Heart left ventricle (tissue), 16 donors: ENCODE results near the gene UBE2QL1. TPM values are rescaled to one million over a fixed set of nuclear protein-coding genes. Genes with fewer than 3 reads are reported as not detected.
A peak's percentile ranks its signal among the peaks of the same experiment; 100 is the strongest.

Experiments used
- ATAC-seq, 4 donors: fragments of 200-7000 bp; cut with Tn5 transposase; one replicate each; pipeline ENCODE4 v1.9.1; 2020 to 2022; ENCODE audit warnings: moderate library complexity in 4 of 4, mild to moderate bottlenecking in 3 of 4, moderate number of reproducible peaks in 1 of 4
- DNase-seq, 5 donors: peaks; one replicate each; pipeline ENCODE4 v3.0.0-alpha.2; 2020
- H3K27ac ChIP-seq, 12 donors: fragments of 200-600 bp; sonication (generic) in 4 of 12; one replicate each; pipeline versions ENCODE4 v1.5.0 to v1.8.0; 2016 to 2022; ENCODE audit warnings: mild to moderate bottlenecking in 2 of 12
- H3K27me3 ChIP-seq, 9 donors: fragments of 200-600 bp; sonication (generic) in 2 of 9; one replicate each; pipeline versions ENCODE4 v1.5.1 to v1.8.0; 2016 to 2022; ENCODE audit warnings: mild to moderate bottlenecking in 3 of 9
- H3K36me3 ChIP-seq, 9 donors: fragments of 200-600 bp; sonication (generic) in 2 of 9; one replicate each; pipeline versions ENCODE4 v1.5.0 to v1.8.0; 2018 to 2022; ENCODE audit warnings: mild to moderate bottlenecking in 2 of 9
- H3K4me1 ChIP-seq, 12 donors: fragments of 200-600 bp; sonication (generic) in 4 of 12; one replicate each; pipeline versions ENCODE4 v1.5.0 to v1.8.0; 2016 to 2022; ENCODE audit warnings: mild to moderate bottlenecking in 3 of 12
- H3K4me3 ChIP-seq, 12 donors: fragments of 200-600 bp; sonication (generic) in 4 of 12; one replicate each; pipeline versions ENCODE4 v1.5.0 to v1.8.0; 2017 to 2022; ENCODE audit warnings: mild to moderate bottlenecking in 9 of 12, moderate library complexity in 4 of 12
- H3K9me3 ChIP-seq, 12 donors: fragments of 200-600 bp; sonication (generic) in 4 of 12; one replicate each; pipeline versions ENCODE4 v1.5.0 to v1.8.0; 2016 to 2022; ENCODE audit warnings: mild to moderate bottlenecking in 1 of 12
- POLR2A ChIP-seq, 2 donors: fragments of 450-650 bp; IDR thresholded peaks; one replicate each; pipeline ENCODE4 v1.6.1; 2017; ENCODE audit warnings: antibody characterized with exemption in 2 of 2, mild to moderate bottlenecking in 2 of 2, moderate library complexity in 2 of 2
- WGBS, 4 donors: extraction: QIAGEN DNeasy Blood & Tissue Kit in 2 of 4; methylation state at CpG; one replicate each; pipeline versions ENCODE4 v1.1.5 to v1.1.7; 2013 to 2018; 5-methylcytosine and 5-hydroxymethylcytosine counted together
- intact Hi-C, 10 donors: fragments of 100-400 bp; cut with DNase I; formaldehyde crosslinking; loops; one replicate each; pipeline versions ENCODE4 v1.11.1 to v1.14.2; 2022
- polyA plus RNA-seq, 2 donors: library from polyadenylated mRNA; stranded (reverse); fragments of 200-250 nt; gene quantifications; one replicate each; pipeline ENCODE4 v1.2.3, GENCODE V29; 2013
- total RNA-seq, 9 donors: library from RNA; depleted of rRNA in 2 of 9; stranded (reverse); fragments of >200 nt in 2 of 9; fragmentation: NEBNext Ultra II Directional in 3 of 9; extraction: Animal tissue kit (Norgen Biotek cat#: 25700) in 3 of 9; gene quantifications; one replicate each; pipeline versions ENCODE4 v1.1.0 to v1.2.4, GENCODE V29; 2016 to 2023
- TF ChIP-seq, protein P1 (sequence below), 12 donors: fragments of 200-600 bp; sonication (generic) in 4 of 12; IDR thresholded peaks; one replicate each; pipeline versions ENCODE4 v1.5.0 to v1.8.0; 2018 to 2022; ENCODE audit warnings: antibody characterized with exemption in 12 of 12, mild to moderate bottlenecking in 5 of 12
- donor health status: ischemic (EF 13 %, LVEDD 7.1; RV severe dilation, severe dysfunction).
- donor health status: healthy with polysubstance abuse.
- donor health status: DM: no; HTN: yes; CAD: no.
- donor health status: DM: no; HTN: no; CAD: no.
- donor health status: ischemic (EF 25% LVEDD 6.9; RV normal size, moderate dysfunction).
- donor health status: ischemic (EF 25% LVEDD 5.7; RV mildly dilated, moderate dysfunction).
- donor health status: healthy.
- donor health status: DM: yes; HTN: yes; CAD: no.
- donor health status: ischemic (EF 35%, LVEDD 5.7; RV mildly dilated, moderate dysfunction).
- donor health status: nonischemic (EF 11% LVEDD 7.7; RV severe dilation, severe dysfunction).
- donor health status: DM: yes; HTN: yes; CAD: no.
- donor health status: PGD.
- donor health status: ischemic (EF 29% LVEDD 5.4; RV normal size, mild dysfunction).
- donor health status: nonischemic (EF 23%, LVEDD 6.1; RV moderate dilation, normal function).

Gene UBE2QL1
- total and polyA plus RNA-seq, 11 donors: 9.8 to 32.0 (median 19.7) TPM

DNA sequence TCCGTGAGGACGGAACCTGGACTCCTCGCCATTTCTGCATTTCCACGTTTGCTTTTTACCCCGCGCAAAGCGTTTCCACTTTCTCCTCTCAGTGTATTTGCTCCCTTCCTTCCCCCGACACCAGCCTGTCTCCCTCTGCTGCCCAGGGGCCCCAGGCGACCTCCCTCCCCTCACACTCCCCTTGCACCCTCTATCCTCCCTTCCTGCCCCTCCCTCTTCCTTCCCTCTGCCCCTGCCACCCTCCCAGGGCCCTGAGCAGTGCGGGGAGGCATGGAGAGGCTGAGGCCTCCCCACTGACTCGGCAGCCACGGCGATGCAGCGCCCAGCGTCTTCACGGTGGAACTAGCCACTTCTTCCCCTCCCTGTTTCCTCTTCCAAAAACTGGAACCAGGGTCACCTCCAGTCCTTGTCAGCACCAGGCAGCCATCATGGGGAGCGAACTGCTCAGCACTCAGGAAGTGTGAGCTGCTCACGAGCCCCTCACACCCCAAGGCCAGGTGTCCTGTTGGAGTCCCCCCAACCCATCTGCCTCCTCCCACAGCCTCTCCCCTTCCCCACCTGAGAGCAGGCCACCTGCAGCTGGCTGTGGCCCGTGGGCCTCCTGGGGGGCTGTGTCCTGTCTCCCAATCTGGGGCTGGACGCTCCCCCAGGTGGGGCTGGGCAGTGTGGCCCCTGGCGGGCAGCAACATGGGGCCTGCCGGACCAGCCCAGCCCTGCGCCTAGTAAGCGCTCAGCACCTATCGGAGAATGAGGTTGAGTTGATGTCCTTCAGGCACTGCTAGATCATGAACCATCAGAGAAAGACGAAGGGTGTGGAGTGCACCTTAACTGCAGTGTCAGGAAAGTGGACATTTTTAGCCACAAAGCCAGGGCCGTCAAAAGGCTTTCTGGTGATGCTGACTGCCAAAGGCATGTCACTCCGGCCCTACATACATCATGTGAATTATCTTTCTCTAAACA lies 17.5 kb downstream of the UBE2QL1 start:
- ATAC-seq (peak in 3 of 4 donors; percentile 6 to 16 (median 13)), DNase-seq (no peak)
- Histone ChIP-seq H3K4me1 (peaks cover 0 to 59% (median 6%) of the 10 kb centered on the region in 12 donors), H3K4me3 (no peak overlapping the region), H3K27ac (peak overlapping the region in 9 of 12 donors; percentile 10 to 60 (median 36)), H3K27me3 (no peaks in the 10 kb centered on the region), H3K9me3 (peaks cover 0 to 2% (median 0%) of the 10 kb centered on the region in 12 donors), H3K36me3 (no peaks in the 10 kb centered on the region)
- TF ChIP-seq, protein P1, sequence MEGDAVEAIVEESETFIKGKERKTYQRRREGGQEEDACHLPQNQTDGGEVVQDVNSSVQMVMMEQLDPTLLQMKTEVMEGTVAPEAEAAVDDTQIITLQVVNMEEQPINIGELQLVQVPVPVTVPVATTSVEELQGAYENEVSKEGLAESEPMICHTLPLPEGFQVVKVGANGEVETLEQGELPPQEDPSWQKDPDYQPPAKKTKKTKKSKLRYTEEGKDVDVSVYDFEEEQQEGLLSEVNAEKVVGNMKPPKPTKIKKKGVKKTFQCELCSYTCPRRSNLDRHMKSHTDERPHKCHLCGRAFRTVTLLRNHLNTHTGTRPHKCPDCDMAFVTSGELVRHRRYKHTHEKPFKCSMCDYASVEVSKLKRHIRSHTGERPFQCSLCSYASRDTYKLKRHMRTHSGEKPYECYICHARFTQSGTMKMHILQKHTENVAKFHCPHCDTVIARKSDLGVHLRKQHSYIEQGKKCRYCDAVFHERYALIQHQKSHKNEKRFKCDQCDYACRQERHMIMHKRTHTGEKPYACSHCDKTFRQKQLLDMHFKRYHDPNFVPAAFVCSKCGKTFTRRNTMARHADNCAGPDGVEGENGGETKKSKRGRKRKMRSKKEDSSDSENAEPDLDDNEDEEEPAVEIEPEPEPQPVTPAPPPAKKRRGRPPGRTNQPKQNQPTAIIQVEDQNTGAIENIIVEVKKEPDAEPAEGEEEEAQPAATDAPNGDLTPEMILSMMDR (IDR thresholded peaks at IDR 0.05): no peak
- TF ChIP-seq POLR2A (IDR thresholded peaks at IDR 0.05): no peak
- intact Hi-C loops: no loop called here
- WGBS, 4 donors: 64 to 74% (median 72%) methylated on average over 26 to 28 of the region's 28 CpGs

DNA sequence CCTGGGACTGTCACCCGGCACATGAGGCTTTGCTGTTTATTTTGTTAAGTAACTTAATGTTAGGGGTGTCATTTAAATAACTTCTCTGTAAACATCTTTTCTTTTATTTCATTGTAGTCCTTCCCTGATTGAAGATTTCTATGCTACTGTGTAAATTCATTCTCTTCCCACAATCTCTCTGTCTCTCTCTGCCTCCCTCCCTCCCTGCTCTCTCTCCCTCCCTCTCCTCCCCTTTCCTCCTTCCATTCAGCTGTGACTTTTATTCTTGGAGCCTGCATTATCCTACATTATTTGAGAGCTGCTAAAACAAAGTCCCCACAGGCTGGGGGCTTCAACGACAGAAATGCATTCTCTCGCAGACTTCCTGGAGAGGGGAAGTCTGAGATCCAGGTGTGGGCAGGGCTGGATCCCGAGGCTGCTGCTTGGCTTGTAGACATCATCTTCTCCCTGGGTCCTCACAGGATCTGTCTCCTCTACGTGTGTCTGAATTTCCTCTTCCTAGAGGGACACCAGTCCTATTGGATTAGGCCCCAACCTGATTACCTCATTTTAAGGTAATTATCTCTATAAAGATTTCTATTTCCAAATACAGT lies 18.4 kb downstream of the UBE2QL1 start:
- 37 to 42% (median 39%) methylated on average over 5 of the region's 5 CpGs for WGBS, 4 donors
- no peak overlapping the region for H3K4me3 ChIP-seq

DNA sequence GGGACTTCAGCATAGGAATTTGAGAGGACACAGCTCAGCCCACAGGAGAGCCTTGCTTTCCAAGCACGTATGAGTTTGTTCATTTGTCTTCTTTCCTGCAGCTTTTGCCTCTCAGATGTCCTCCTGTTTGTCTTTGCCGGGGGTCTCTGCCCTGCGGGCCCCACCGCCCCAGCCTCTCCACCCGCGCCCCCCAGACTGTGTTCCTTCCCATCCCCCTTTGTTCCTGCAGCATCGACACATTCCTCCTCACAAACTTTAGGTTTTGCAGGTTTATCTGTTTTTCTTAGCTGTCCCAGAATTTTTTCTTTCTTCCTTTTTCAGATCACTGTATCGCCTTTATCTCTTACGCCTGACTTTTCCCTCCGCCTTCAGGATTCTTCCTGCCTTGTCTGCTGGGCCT lies 18.9 kb downstream of the UBE2QL1 start:
- no peak overlapping the region for H3K4me3 ChIP-seq
- peaks cover 0 to 63% (median 6%) of the 10 kb centered on the region in 12 donors for H3K4me1 ChIP-seq
- no peak for ATAC-seq
- H3K36me3 ChIP-seq: no peaks in the 10 kb centered on the region
- intact Hi-C loops: no loop called here
- no peak for DNase-seq
- 59 to 69% (median 64%) methylated on average over 10 of the region's 10 CpGs for WGBS, 4 donors
- TF ChIP-seq POLR2A (IDR thresholded peaks at IDR 0.05): no peak
- TF ChIP-seq, protein P1 (IDR thresholded peaks at IDR 0.05): no peak
- no peaks in the 10 kb centered on the region for H3K27me3 ChIP-seq
- peak overlapping the region in 3 of 12 donors; percentile 38 to 60 (median 51) for H3K27ac ChIP-seq
- H3K9me3 ChIP-seq: peaks cover 0 to 6% (median 0%) of the 10 kb centered on the region in 12 donors

More for the DNA sequence above, 18.4 kb downstream of the UBE2QL1 start:
- peaks cover 0 to 59% (median 6%) of the 10 kb centered on the region in 12 donors for H3K4me1 ChIP-seq
- intact Hi-C loops: no loop called here
- no peak for ATAC-seq
- H3K27ac ChIP-seq: peak overlapping the region in 7 of 12 donors; percentile 10 to 60 (median 38)
- no peaks in the 10 kb centered on the region for H3K27me3 ChIP-seq
- no peaks in the 10 kb centered on the region for H3K36me3 ChIP-seq
- no peak for DNase-seq
- TF ChIP-seq, protein P1 (IDR thresholded peaks at IDR 0.05): no peak
- TF ChIP-seq POLR2A (IDR thresholded peaks at IDR 0.05): no peak
- peaks cover 0 to 6% (median 0%) of the 10 kb centered on the region in 12 donors for H3K9me3 ChIP-seq

DNA sequence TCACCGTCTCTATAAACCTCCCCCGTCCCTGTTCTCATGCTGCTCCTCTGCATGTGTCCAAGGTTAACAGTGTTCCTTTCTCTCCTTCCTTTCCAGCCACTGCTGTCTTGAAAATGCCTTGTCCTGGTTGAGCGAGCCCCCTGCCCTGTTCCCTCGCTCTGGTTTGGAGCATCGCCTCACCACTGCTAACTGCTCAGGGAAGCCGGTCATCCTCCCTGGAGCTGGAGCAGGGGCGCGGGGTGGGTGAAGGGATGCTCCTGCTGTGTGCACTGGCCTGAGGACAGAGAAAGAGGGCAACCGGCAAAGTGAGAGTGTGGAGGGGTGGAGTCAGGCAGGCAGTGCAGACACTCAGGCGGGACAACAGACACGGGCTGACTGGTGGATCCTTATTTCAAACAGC lies 19.4 kb downstream of the UBE2QL1 start:
- DNase-seq: no peak
- WGBS, 4 donors: 35 to 45% (median 43%) methylated on average over 10 to 11 of the region's 11 CpGs
- Histone ChIP-seq H3K27ac (peak overlapping the region in 3 of 12 donors; percentile 38 to 60 (median 51)), H3K4me3 (no peak overlapping the region), H3K4me1 (peaks cover 0 to 68% (median 8%) of the 10 kb centered on the region in 12 donors), H3K36me3 (no peaks in the 10 kb centered on the region), H3K9me3 (peaks cover 0 to 6% (median 0%) of the 10 kb centered on the region in 12 donors), H3K27me3 (no peaks in the 10 kb centered on the region)
- ATAC-seq: peak in 2 of 4 donors; percentile 31 to 38
- TF ChIP-seq, protein P1 (IDR thresholded peaks at IDR 0.05): no peak
- TF ChIP-seq POLR2A (IDR thresholded peaks at IDR 0.05): no peak
- intact Hi-C loops: no loop called here
